GM23248 (cell line): ENCODE data around the gene CRISPLD2. TPM values are rescaled to one million over a fixed set of nuclear protein-coding genes. Genes with fewer than 3 reads are reported as not detected.

ENCODE experiments used
- DNase-seq: peaks from one replicate; pipeline ENCODE4 v3.0.0-alpha.2; 2015
- H2AFZ ChIP-seq: fragments of 200-600 bp; sonication (generic); 2 replicates; pipeline ENCODE4 v1.6.1; 2016; ENCODE audit warnings: antibody characterized with exemption
- H3F3A ChIP-seq: fragments of 200-600 bp; sonication (generic); 2 replicates; pipeline ENCODE4 v1.6.1; 2016; ENCODE audit warnings: mild to moderate bottlenecking, antibody characterized with exemption, mixed run types; ENCODE audit not compliant: insufficient read depth
- H3K27ac ChIP-seq: fragments of 200-600 bp; sonication (generic); 2 replicates; pipeline ENCODE4 v1.5.1; 2016; ENCODE audit warnings: mild to moderate bottlenecking
- H3K27me3 ChIP-seq: fragments of 200-600 bp; sonication (generic); replicated peaks from 2 replicates; pipeline ENCODE4 v1.6.1; 2016; ENCODE audit warnings: mild to moderate bottlenecking; ENCODE audit not compliant: insufficient read depth
- H3K36me3 ChIP-seq: fragments of 200-600 bp; sonication (generic); 2 replicates; pipeline ENCODE4 v1.6.1; 2016; ENCODE audit warnings: low read depth, mild to moderate bottlenecking
- H3K4me1 ChIP-seq: fragments of 200-600 bp; sonication (generic); 2 replicates; pipeline ENCODE4 v1.6.1; 2016; ENCODE audit warnings: mild to moderate bottlenecking; ENCODE audit not compliant: insufficient read depth
- H3K4me2 ChIP-seq: fragments of 200-600 bp; sonication (generic); one replicate; pipeline ENCODE4 v1.6.1; 2016; ENCODE audit warnings: mild to moderate bottlenecking; ENCODE audit not compliant: unreplicated experiment
- H3K4me3 ChIP-seq: fragments of 200-600 bp; sonication (generic); 2 replicates; pipeline ENCODE4 v1.5.1; 2016; ENCODE audit warnings: mild to moderate bottlenecking
- H3K79me2 ChIP-seq: fragments of 200-600 bp; sonication (generic); 2 replicates; pipeline ENCODE4 v1.6.1; 2016; ENCODE audit warnings: mild to moderate bottlenecking; ENCODE audit not compliant: insufficient read depth
- H3K9ac ChIP-seq: fragments of 200-600 bp; sonication (generic); 2 replicates; pipeline ENCODE4 v1.6.1; 2016; ENCODE audit warnings: mild to moderate bottlenecking
- H3K9me2 ChIP-seq: fragments of 200-600 bp; sonication (generic); 2 replicates; pipeline ENCODE4 v1.6.1; 2016; ENCODE audit warnings: mixed run types, mild to moderate bottlenecking, moderate library complexity; ENCODE audit not compliant: insufficient read depth
- H3K9me3 ChIP-seq: fragments of 200-600 bp; sonication (generic); one replicate; pipeline ENCODE4 v1.6.1; 2017; ENCODE audit warnings: low read depth
- H4K20me1 ChIP-seq: fragments of 200-600 bp; sonication (generic); 2 replicates; pipeline ENCODE4 v1.6.0; 2016; ENCODE audit not compliant: insufficient read depth
- EZH2 ChIP-seq: fragments of 200-600 bp; sonication (generic); IDR thresholded peaks from 2 replicates; pipeline ENCODE4 v1.6.1; 2018; ENCODE audit warnings: antibody characterized with exemption, mild to moderate bottlenecking; ENCODE audit not compliant: insufficient read depth, poor library complexity, severe bottlenecking
- EZH2phosphoT487 ChIP-seq: fragments of 200-600 bp; sonication (generic); IDR thresholded peaks from 2 replicates; pipeline ENCODE4 v1.6.1; 2018; ENCODE audit warnings: antibody characterized with exemption, moderate library complexity, mild to moderate bottlenecking, low read depth; ENCODE audit not compliant: insufficient read depth
- WGBS, 2 experiments: methylation state at CpG; one replicate each; pipeline ENCODE4 v1.1.6; 2015 to 2017; ENCODE audit warnings: low lambda C conversion rate in 2 of 2, low coverage in 1 of 2; ENCODE audit errors: missing lambda C conversion rate in 2 of 2; 5-methylcytosine and 5-hydroxymethylcytosine counted together
- in situ Hi-C: fragments of 300-500 bp; cut with MboI; formaldehyde crosslinking; loops from 2 replicates; pipeline ENCODE4 v1.15.0; 2020
- polyA plus RNA-seq: library from polyadenylated mRNA; unstranded; fragments of >200 nt; fragmentation: Nextera tagmentation; extraction: Ambion mirVana; gene quantifications from 2 replicates; pipeline ENCODE4 v1.2.1, GENCODE V29; 2016
- total RNA-seq: library from RNA; depleted of rRNA; stranded (reverse); fragments of >200 nt; shearing (Covaris generic); gene quantifications from 2 replicates; pipeline ENCODE4 v1.2.3, GENCODE V29; 2014; rRNA removed

Gene CRISPLD2
- total and polyA plus RNA-seq, 2 experiments from 2014 or later = 21.5 to 36.3 TPM

DNA sequence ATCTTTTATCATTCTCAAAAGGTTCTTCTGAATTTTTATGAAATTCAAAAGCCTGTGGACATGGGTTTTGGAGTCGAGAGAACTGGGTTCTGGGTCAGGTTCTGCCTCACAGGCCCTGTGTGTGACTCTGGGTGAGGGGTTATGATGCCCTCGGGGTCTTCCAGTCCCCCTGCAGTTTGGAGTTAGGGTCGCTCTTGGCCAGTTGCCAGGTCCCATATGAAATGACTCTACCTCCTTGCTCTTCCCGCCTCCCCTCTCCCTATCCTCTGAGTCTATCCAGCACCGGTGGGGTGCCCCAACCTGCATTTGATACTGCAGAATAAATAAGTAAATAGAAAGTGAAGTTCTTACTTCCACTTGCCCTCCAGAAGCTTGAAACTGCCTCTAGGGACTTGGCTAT, 137.4 kb downstream of the CRISPLD2 start:
- 72 to 83% methylated on average over 5 of the region's 5 CpGs for WGBS, 2 experiments
- Histone ChIP-seq H3K4me2 (no peak overlapping the region), H3K9ac (no peak overlapping the region), H2AFZ (no peak overlapping the region), H3F3A (no peaks in the 10 kb centered on the region), H3K9me3 (no peaks in the 10 kb centered on the region), H3K36me3 (no peaks in the 10 kb centered on the region), H3K4me1 (no peaks in the 10 kb centered on the region), H3K27ac (no peak overlapping the region), H3K4me3 (no peak overlapping the region), H4K20me1 (no peaks in the 10 kb centered on the region), H3K9me2 (no peaks in the 10 kb centered on the region), H3K27me3 (no peaks in the 10 kb centered on the region), H3K79me2 (no peaks in the 10 kb centered on the region)
- in situ Hi-C loops = no loop called here
- TF ChIP-seq EZH2 = no peak
- no peak for TF ChIP-seq EZH2phosphoT487
- no peak for DNase-seq

DNA sequence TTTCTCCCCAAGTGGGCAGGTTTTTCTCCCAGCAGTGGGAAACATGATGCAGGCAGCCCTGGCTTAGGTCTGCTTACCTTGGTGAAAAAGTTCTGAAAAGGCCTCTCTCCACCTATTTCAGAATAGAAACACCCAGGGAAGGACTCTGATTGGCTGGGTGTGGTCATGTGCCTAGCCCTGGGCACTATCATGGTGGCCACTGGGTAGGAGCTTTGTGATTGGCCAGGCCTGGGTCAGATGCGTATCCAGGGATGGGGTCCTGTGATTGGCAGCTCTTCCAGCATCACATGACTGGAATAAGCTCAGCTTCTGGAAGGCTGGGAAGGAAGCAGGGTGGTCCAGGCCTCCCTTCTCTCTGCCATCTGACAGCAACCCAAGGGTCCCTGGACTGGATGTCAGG, 138.0 kb downstream of the CRISPLD2 start:
- H3F3A ChIP-seq = no peaks in the 10 kb centered on the region
- WGBS, 2 experiments = 89 to 100% methylated on average over 1 of the region's 1 CpG
- no peaks in the 10 kb centered on the region for H3K79me2 ChIP-seq
- H3K4me3 ChIP-seq = no peak overlapping the region
- TF ChIP-seq EZH2 (no peak), EZH2phosphoT487 (no peak)
- H3K27me3 ChIP-seq = no peaks in the 10 kb centered on the region
- H3K4me1 ChIP-seq = no peaks in the 10 kb centered on the region
- DNase-seq = no peak
- H4K20me1 ChIP-seq = no peaks in the 10 kb centered on the region
- H3K27ac ChIP-seq = no peak overlapping the region
- in situ Hi-C loops = no loop called here
- no peak overlapping the region for H3K9ac ChIP-seq
- no peak overlapping the region for H3K4me2 ChIP-seq
- no peaks in the 10 kb centered on the region for H3K9me2 ChIP-seq
- H2AFZ ChIP-seq = no peak overlapping the region
- H3K36me3 ChIP-seq = no peaks in the 10 kb centered on the region
- H3K9me3 ChIP-seq = no peaks in the 10 kb centered on the region

Other genes with a start within 250 kb of the CRISPLD2 start
- gene COTL1, start 201.9 kb upstream of the CRISPLD2 start, total RNA-seq = 144 and 145 TPM in 2 replicates
- gene COTL1, start 201.9 kb upstream of the CRISPLD2 start, polyA plus RNA-seq = 370 and 399 TPM in 2 replicates
- gene KLHL36, start 171.5 kb upstream of the CRISPLD2 start, total RNA-seq = 68.0 and 83.9 TPM in 2 replicates
- gene KLHL36, start 171.5 kb upstream of the CRISPLD2 start, polyA plus RNA-seq = 18.1 and 20.5 TPM in 2 replicates
- gene USP10, start 120.0 kb upstream of the CRISPLD2 start, total RNA-seq = 48.3 and 51.3 TPM in 2 replicates
- 72.4 and 74.0 TPM in 2 replicates for gene USP10, start 120.0 kb upstream of the CRISPLD2 start, polyA plus RNA-seq
- 71.8 and 95.2 TPM in 2 replicates for gene ZDHHC7, start 191.6 kb downstream of the CRISPLD2 start, total RNA-seq
- 39.3 and 39.9 TPM in 2 replicates for gene ZDHHC7, start 191.6 kb downstream of the CRISPLD2 start, polyA plus RNA-seq
- 5.3 and 7.6 TPM in 2 replicates for gene KIAA0513, start 207.8 kb downstream of the CRISPLD2 start, total RNA-seq
- 5.4 and 5.8 TPM in 2 replicates for gene KIAA0513, start 207.8 kb downstream of the CRISPLD2 start, polyA plus RNA-seq